Spinal cord (tissue), 10 donors: ENCODE data around the gene TREM2. TPM values are rescaled to one million over a fixed set of nuclear protein-coding genes. Genes with fewer than 3 reads are reported as not detected.

Source experiments
- DNase-seq, 6 donors: peaks; one replicate each; pipeline versions ENCODE4 v3.0.0 to v3.0.0-alpha.2; 2013 to 2015; ENCODE audit warnings: low spot score in 6 of 6, low read depth in 4 of 6
- H3K27ac ChIP-seq: one replicate; pipeline ENCODE4 v1.5.1; 2013; ENCODE audit warnings: low read depth, low read length, control low read depth
- H3K27me3 ChIP-seq: one replicate; pipeline ENCODE4 v1.6.1; 2013; ENCODE audit warnings: low read length; ENCODE audit not compliant: control insufficient read depth, insufficient read depth
- H3K36me3 ChIP-seq: one replicate; pipeline ENCODE4 v1.6.1; 2013; ENCODE audit warnings: low read length; ENCODE audit not compliant: control insufficient read depth, insufficient read depth
- H3K4me1 ChIP-seq: one replicate; pipeline ENCODE4 v1.6.1; 2013; ENCODE audit warnings: low read length; ENCODE audit not compliant: control insufficient read depth, insufficient read depth
- H3K4me3 ChIP-seq: one replicate; pipeline ENCODE4 v1.5.1; 2013; ENCODE audit warnings: low read depth, low read length, control low read depth
- H3K9me3 ChIP-seq: one replicate; pipeline ENCODE4 v1.6.1; 2013; ENCODE audit warnings: low read length; ENCODE audit not compliant: control insufficient read depth, insufficient read depth
- whole genome bisulfite sequencing: methylation state at CpG from one replicate; pipeline ENCODE4 v1.1.5; 2013; ENCODE audit warnings: missing lambda C conversion rate; ENCODE audit not compliant: insufficient coverage; 5-methylcytosine and 5-hydroxymethylcytosine counted together
- long read RNA-seq, 4 donors: transcript quantifications; one replicate each; lab custom pipeline, GENCODE V29; 2026
- polyA plus RNA-seq, 2 donors: library from polyadenylated mRNA; unstranded; fragments of 120-200 nt; gene quantifications; one replicate each; pipeline ENCODE4 v1.2.1, GENCODE V29; 2013; ENCODE audit not compliant: insufficient read length in 2 of 2
- total RNA-seq, 2 donors: library from RNA; depleted of rRNA in 1 of 2; stranded (reverse); fragments of 120-200 nt in 1 of 2; fragments of >200 nt in 1 of 2; gene quantifications; one replicate each; pipeline versions ENCODE4 v1.2.3 to v1.2.4, GENCODE V29; 2013 to 2014
- donor health status: healthy.

The TREM2 gene
- total RNA-seq, result 10 to 100 TPM; 21.0 to 25.9 TPM
- polyA plus RNA-seq, result 10 to 100 TPM; 20.9 to 27.4 TPM
- long read RNA-seq, donor 1, transcript TREM2-202 (5 exons, 1,044 nt), result major isoform, 14 of 25 reads
- long read RNA-seq, donor 1, partial matches to known transcripts, result 11 of 25 reads
- long read RNA-seq, donor 1, other reads (novel, unspliced or antisense), result 0 of 25 reads
- long read RNA-seq, donor 2, transcript TREM2-202 (5 exons, 1,044 nt), result major isoform, 6 of 6 reads
- long read RNA-seq, donor 2, partial matches to known transcripts, result 0 of 6 reads
- long read RNA-seq, donor 2, other reads (novel, unspliced or antisense), result 0 of 6 reads
- long read RNA-seq, donor 3, transcript TREM2-202 (5 exons, 1,044 nt), result major isoform, 9 of 9 reads
- long read RNA-seq, donor 3, partial matches to known transcripts, result 0 of 9 reads
- long read RNA-seq, donor 3, other reads (novel, unspliced or antisense), result 0 of 9 reads
- long read RNA-seq, donor 4, partial matches to known transcripts, result 0 of 2 reads
- long read RNA-seq, donor 4, other reads (novel, unspliced or antisense), result 0 of 2 reads

- Histone ChIP-seq H3K4me1 (peaks cover 4% of the 10 kb centered on the region), H3K9me3 (no peaks in the 10 kb centered on the region), H3K4me3 (no peak within 1 kb of the TSS), H3K27me3 (no peaks in the 10 kb centered on the region), H3K36me3 (no peaks in the 10 kb centered on the region), H3K27ac (no peak within 1 kb of the TSS)
- no peak for DNase-seq
- 85% methylated on average over 8 of the region's 10 CpGs for WGBS
Measured at GRCh38 chr6:41162687-41163418, at the start of gene TREM2. Gene TREM2, minus strand, starts transcription at chr6:41163116. Its CDS starts 34 bp downstream, at chr6:41163082.

DNA sequence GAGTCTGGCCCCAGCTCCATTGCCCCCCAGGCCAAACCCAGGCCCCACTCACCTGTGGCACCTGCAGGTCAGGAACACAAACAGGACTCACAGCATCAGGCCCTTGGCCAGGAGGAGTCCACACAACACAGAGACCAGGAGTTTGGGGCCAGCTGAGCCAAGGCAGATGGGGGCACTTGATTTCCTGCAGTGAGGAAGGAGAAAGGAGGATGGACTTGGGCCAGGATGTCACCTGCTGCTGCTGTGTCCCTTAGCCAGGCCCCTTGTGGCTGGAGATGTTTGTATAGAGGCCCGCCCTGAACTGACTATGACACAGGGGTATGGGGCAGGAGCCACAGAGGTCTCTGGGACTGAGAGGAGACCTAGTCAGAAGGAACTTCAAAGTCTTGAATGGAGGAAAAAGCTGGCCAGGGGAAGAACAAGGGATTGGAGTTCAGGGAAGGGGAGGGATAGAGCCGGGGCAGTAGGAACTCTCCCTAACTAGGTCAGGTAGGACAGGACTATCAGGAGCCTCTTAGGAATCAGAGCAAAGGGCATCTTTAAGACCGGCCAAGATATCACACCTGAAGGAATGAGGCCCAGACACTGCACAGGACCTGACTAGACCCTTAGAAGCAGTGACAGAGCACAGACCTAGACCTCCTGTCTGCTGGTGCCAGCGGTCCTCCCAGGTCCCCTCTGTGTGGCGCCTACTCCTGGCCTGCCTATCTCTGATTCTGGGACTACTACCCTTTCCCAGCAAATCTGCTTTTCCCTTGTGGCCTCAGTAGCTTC is 46.8 kb upstream of the TREM2 start:
- no peak overlapping the region for H3K4me3 ChIP-seq
- H3K27me3 ChIP-seq, result no peaks in the 10 kb centered on the region
- H3K27ac ChIP-seq, result no peak overlapping the region
- peaks cover 1% of the 10 kb centered on the region for H3K9me3 ChIP-seq
- DNase-seq, result no peak
- 96% methylated on average over 4 of the region's 5 CpGs for WGBS
- no peaks in the 10 kb centered on the region for H3K36me3 ChIP-seq
- no peaks in the 10 kb centered on the region for H3K4me1 ChIP-seq

- H3K27ac ChIP-seq, result no peak overlapping the region
- 86% methylated on average over 4 of the region's 7 CpGs for WGBS
Measured at GRCh38 chr6:41208439-41209106, 45.7 kb upstream of the TREM2 start.

GRCh38 chr6:41204156-41204555 is 41.2 kb upstream of the TREM2 start:
- WGBS, result 80% methylated on average over 1 of the region's 1 CpG
- H3K27ac ChIP-seq, result no peak overlapping the region
- H3K4me3 ChIP-seq, result no peak overlapping the region
- H3K27me3 ChIP-seq, result no peaks in the 10 kb centered on the region
- H3K36me3 ChIP-seq, result no peaks in the 10 kb centered on the region
- H3K4me1 ChIP-seq, result no peaks in the 10 kb centered on the region
- no peak for DNase-seq
- H3K9me3 ChIP-seq, result peaks cover 1% of the 10 kb centered on the region

More at GRCh38 chr6:41208439-41209106, 45.7 kb upstream of the TREM2 start:
- Histone ChIP-seq H3K27me3 (no peaks in the 10 kb centered on the region), H3K9me3 (peaks cover 1% of the 10 kb centered on the region), H3K4me3 (no peak overlapping the region), H3K4me1 (no peaks in the 10 kb centered on the region), H3K36me3 (no peaks in the 10 kb centered on the region)
- DNase-seq, result no peak

DNA sequence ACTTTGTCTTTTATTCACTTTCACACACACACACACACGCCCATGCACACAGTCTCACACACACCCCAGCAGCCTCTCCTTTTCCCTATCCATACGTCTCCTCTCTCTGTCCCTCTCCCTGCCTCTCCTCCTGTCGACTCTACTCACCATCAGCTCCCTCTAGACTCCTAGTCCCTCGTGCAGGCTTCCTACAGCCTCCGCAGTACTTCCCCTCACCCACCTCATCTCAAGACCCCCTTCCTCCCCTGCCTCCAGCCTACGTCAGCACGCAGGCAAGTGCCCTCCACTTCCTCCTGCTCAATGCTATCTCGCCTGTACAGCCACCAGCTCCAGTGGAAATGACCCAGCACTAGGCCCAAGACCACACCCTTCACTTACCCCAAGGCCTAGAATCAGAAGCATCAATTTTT is 38.9 kb upstream of the TREM2 start:
- WGBS, result 69% methylated on average over 8 of the region's 8 CpGs

GRCh38 chr6:41200901-41201763 is 38.2 kb upstream of the TREM2 start, which contains the start of gene TREML2:
Gene TREML2, minus strand, starts transcription at chr6:41201149. Its CDS starts 141 bp downstream, at chr6:41201008.
- H3K4me1 ChIP-seq, result no peaks in the 10 kb centered on the region
- H3K27ac ChIP-seq, result no peak within 1 kb of the TSS

More for the DNA sequence above, 38.9 kb upstream of the TREM2 start:
- H3K27me3 ChIP-seq, result no peaks in the 10 kb centered on the region
- DNase-seq, result no peak
- H3K27ac ChIP-seq, result no peak overlapping the region
- H3K4me3 ChIP-seq, result no peak overlapping the region
- no peaks in the 10 kb centered on the region for H3K4me1 ChIP-seq
- H3K9me3 ChIP-seq, result no peaks in the 10 kb centered on the region
- H3K36me3 ChIP-seq, result no peaks in the 10 kb centered on the region

DNA sequence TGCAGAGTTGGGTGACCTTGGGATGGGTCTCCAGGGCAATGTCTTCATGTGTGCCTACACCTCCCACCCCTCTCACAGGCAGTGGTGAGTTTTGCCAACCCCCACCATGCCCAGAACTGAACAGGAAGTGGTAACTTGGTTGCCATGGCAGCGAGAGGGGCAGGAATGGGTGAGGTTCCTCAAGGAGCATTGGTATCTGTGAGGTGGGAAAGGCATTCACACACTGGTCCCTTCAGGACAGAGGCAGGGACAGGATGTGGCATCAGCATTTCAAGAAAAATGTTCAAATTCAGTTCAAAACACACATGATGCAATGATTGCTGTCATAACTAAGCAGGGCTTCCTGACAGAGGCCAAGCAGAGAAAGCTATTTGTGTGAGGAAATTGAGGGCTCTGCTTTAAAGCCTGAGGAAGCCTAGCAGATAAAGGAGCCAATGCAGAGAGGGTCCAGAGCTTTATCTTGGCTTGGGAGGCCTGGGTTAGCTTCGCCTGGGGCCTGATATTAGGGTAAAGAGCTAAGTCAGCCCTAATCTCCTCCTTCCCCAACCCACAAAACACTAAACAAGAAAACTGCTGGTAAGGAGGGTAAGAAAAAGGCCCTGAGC is 37.5 kb upstream of the TREM2 start:
- no CpG with 5 or more reads among the region's 2 CpGs for WGBS

More at GRCh38 chr6:41200901-41201763, 38.2 kb upstream of the TREM2 start, which contains the start of gene TREML2:
- Histone ChIP-seq H3K4me3 (no peak within 1 kb of the TSS), H3K9me3 (no peaks in the 10 kb centered on the region), H3K27me3 (no peaks in the 10 kb centered on the region), H3K36me3 (no peaks in the 10 kb centered on the region)
- DNase-seq, result no peak
- 82% methylated on average over 5 of the region's 12 CpGs for WGBS

More for the DNA sequence above, 37.5 kb upstream of the TREM2 start:
- Histone ChIP-seq H3K27ac (no peak overlapping the region), H3K36me3 (no peaks in the 10 kb centered on the region), H3K4me3 (no peak overlapping the region), H3K27me3 (no peaks in the 10 kb centered on the region), H3K4me1 (no peaks in the 10 kb centered on the region), H3K9me3 (no peaks in the 10 kb centered on the region)
- peak in 4 of 6 donors; percentile 0 to 40 (median 4) for DNase-seq
